ENCODE measurements around the gene CNTN1.

DNA sequence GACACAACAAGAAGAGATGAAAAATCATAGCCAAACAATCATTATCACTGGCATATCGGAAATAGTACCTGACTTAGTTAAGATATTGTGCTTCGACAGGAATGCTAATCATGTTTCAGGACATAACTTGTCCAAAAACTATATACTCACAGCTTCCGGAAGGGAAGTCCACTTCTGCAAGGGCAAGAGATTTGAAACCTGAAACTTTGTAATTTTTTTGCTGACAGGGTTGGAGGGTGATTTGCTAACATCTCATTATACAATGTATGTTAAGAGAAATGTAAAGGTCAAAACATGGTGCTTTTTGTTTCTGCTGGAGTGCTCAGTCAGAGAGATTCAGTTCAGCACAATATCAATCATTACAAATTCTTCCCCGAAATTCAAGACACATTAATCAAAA is 200.3 kb downstream of the CNTN1 start:
- TF ChIP-seq EZH2 (IDR thresholded peaks at IDR 0.05) = no peak
- TF ChIP-seq POLR2AphosphoS5 (IDR thresholded peaks at IDR 0.05; ENCODE audit: borderline replicate concordance, low read depth, low read length) = no peak
- no peak for TF ChIP-seq FOXP2 (optimal IDR thresholded peaks at IDR 0.05; ENCODE audit: control extremely low read depth, extremely low read length, insufficient read depth)

Measured in SK-N-MC (cell line).